ENCODE measurements around the gene CRYBA4. TPM values are rescaled to one million over a fixed set of nuclear protein-coding genes. Genes with fewer than 3 reads are reported as not detected.

CRYBA4 gene
- total and polyA plus RNA-seq, 11 donors, result not detected

GRCh38 chr22:26624803-26625202 is 3.0 kb downstream of the CRYBA4 start:
- no peak for TF ChIP-seq POLR2A (IDR thresholded peaks at IDR 0.05)
- H3K4me1 ChIP-seq, result peaks cover 0 to 10% (median 0%) of the 10 kb centered on the region in 12 donors
- intact Hi-C loops (cut with DNase I), result loop anchor here in 1 of 10 donors (5.0 kb wide), 1 partner anchor 33 kb away; the partner anchor contains the start of gene TPST2
- ATAC-seq (no peak), DNase-seq (no peak)
- H3K9me3 ChIP-seq, result no peaks in the 10 kb centered on the region
- no peak overlapping the region for H3K4me3 ChIP-seq
- no peaks in the 10 kb centered on the region for H3K36me3 ChIP-seq
- H3K27ac ChIP-seq, result no peak overlapping the region
- H3K27me3 ChIP-seq, result no peaks in the 10 kb centered on the region
- WGBS, 4 donors, result 84 to 89% (median 87%) methylated on average over 9 to 12 of the region's 12 CpGs

DNA sequence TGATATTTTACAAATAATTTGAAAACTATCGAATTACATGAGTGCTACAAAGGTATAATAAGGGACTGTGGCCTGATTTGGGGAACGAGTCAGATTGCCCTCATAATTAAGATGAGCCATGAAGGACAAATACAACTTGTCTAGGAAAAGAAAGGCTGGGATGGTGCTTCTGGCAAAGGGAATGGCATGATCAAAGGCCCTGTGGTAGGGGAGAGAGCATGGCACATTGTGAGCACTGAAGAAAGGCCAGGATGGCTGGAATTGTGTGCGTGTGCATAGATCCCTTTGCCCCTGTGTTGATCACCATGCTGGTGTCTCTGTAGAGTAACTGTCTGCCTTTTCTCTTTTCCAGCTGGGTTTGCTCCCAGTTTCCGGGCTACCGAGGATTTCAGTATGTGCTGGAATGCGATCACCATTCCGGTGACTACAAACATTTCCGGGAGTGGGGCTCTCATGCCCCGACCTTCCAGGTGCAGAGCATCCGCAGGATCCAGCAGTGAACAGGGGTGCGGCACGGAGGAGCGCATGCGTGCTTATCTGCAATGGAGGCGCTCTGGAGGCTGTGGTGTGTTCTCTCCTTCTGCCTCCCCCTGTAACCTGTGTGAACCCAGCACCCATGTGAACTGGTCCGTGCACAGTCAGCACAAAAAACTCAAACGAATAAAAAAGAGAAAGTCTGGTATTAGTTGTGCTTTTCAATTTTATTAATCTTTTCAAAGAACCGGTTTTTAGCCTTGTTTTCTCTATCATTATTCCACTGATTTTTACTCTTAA is 8.4 kb downstream of the CRYBA4 start:
- no peak for DNase-seq
- Histone ChIP-seq H3K36me3 (no peaks in the 10 kb centered on the region), H3K27ac (no peak overlapping the region), H3K4me3 (no peak overlapping the region), H3K9me3 (no peaks in the 10 kb centered on the region), H3K4me1 (peaks cover 0 to 7% (median 0%) of the 10 kb centered on the region in 12 donors), H3K27me3 (no peaks in the 10 kb centered on the region)
- 87 to 94% (median 91%) methylated on average over 17 to 18 of the region's 18 CpGs for WGBS, 4 donors
- intact Hi-C loops (cut with DNase I), result loop anchor here in 2 of 10 donors (5.0 kb wide), 2 partner anchors 38 to 43 kb away; partner anchors contain the start of gene TPST2 (in 1 of the 2)
- TF ChIP-seq POLR2A (IDR thresholded peaks at IDR 0.05), result no peak
- TF ChIP-seq, protein P1, sequence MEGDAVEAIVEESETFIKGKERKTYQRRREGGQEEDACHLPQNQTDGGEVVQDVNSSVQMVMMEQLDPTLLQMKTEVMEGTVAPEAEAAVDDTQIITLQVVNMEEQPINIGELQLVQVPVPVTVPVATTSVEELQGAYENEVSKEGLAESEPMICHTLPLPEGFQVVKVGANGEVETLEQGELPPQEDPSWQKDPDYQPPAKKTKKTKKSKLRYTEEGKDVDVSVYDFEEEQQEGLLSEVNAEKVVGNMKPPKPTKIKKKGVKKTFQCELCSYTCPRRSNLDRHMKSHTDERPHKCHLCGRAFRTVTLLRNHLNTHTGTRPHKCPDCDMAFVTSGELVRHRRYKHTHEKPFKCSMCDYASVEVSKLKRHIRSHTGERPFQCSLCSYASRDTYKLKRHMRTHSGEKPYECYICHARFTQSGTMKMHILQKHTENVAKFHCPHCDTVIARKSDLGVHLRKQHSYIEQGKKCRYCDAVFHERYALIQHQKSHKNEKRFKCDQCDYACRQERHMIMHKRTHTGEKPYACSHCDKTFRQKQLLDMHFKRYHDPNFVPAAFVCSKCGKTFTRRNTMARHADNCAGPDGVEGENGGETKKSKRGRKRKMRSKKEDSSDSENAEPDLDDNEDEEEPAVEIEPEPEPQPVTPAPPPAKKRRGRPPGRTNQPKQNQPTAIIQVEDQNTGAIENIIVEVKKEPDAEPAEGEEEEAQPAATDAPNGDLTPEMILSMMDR (IDR thresholded peaks at IDR 0.05), result no peak
- ATAC-seq, result no peak

DNA sequence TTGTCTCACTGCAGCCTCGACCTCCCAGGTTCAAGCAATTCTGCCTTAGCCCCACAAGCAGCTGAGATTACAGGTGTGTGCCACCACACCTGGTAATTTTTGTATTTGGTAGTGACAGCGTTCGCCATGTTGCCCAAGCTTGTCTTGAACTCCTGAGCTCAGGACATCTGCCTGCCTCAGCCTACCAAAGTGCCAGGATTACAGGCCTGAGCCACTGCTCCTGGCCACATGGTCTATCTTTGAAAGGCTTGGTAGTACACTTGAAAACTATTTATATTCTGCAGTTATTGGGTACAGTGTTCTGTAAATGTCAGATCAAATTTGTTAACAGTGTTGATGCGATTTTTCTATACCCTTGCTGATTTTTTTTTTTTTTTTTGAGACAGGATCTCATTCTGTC is 9.5 kb downstream of the CRYBA4 start:
- Histone ChIP-seq H3K27ac (peak overlapping the region in 4 of 12 donors; percentile 32 to 51 (median 41)), H3K36me3 (no peaks in the 10 kb centered on the region), H3K4me3 (no peak overlapping the region), H3K27me3 (no peaks in the 10 kb centered on the region), H3K9me3 (no peaks in the 10 kb centered on the region), H3K4me1 (peaks cover 0 to 7% (median 0%) of the 10 kb centered on the region in 12 donors)
- DNase-seq (no peak), ATAC-seq (no peak)
- TF ChIP-seq, protein P1 (IDR thresholded peaks at IDR 0.05), result no peak
- no peak for TF ChIP-seq POLR2A (IDR thresholded peaks at IDR 0.05)
- 92 to 98% (median 96%) methylated on average over 4 of the region's 4 CpGs for WGBS, 4 donors
- intact Hi-C loops (cut with DNase I), result loop anchor here in 1 of 10 donors (5.0 kb wide), 1 partner anchor 44 kb away; no protein-coding TSS in a partner anchor

GRCh38 chr22:26632422-26633155 is 10.8 kb downstream of the CRYBA4 start:
- no peak for TF ChIP-seq POLR2A (IDR thresholded peaks at IDR 0.05)
- TF ChIP-seq, protein P1 (IDR thresholded peaks at IDR 0.05), result no peak
- Histone ChIP-seq H3K27me3 (no peaks in the 10 kb centered on the region), H3K4me1 (peaks cover 0 to 7% (median 0%) of the 10 kb centered on the region in 12 donors), H3K36me3 (no peaks in the 10 kb centered on the region), H3K27ac (peak overlapping the region; percentile 47 to 88 (median 75)), H3K4me3 (no peak overlapping the region), H3K9me3 (no peaks in the 10 kb centered on the region)
- DNase-seq, result peak in 1 of 5 donors; percentile 45
- 36 to 55% (median 47%) methylated on average over 8 of the region's 8 CpGs for WGBS, 4 donors
- peak; percentile 84 to 96 (median 87) for ATAC-seq
- intact Hi-C loops (cut with DNase I), result loop anchor here in 1 of 10 donors (5.0 kb wide), 1 partner anchor 45 kb away; no protein-coding TSS in a partner anchor
